Measurements from ENCODE around the gene CIB1. TPM values are rescaled to one million over a fixed set of nuclear protein-coding genes. Genes with fewer than 3 reads are reported as not detected.

CIB1 gene
- polyA plus RNA-seq, 2 of the 4 experiments (the other 2 are of a cell fraction) = 84.1 to 120 TPM

DNA sequence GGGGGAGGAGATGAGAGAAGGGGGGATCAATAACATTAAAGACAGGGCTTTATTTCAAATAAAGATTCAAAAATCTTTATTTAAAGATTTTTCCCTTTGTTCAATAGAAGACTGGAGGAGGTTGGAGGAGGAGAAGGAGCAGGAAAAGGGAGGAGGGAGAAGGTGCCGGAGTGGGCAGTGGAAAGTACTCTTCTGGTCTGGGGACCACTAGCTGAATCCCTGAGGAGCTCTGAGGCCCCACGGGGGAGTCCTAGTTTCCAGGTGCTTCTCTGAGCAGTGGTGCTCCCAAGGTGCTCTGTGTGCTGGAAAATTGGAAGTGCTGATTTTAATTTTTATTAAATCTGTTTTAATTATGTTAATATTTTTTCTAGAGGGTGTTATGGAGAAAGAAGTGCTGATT is 52.0 kb downstream of the CIB1 start:
- FAIRE-seq (no peak), DNase-seq (ENCODE audit: low read depth in 1 of 2, low spot score in 1 of 2) (no peak), ATAC-seq (no peak)
- POLR2A ChIA-PET = no interaction called here
- no peak overlapping the region for H3K4me3 ChIP-seq
- no peaks in the 10 kb centered on the region for H3K9me3 ChIP-seq
- H3K4me2 ChIP-seq = no peak overlapping the region
- WGBS (ENCODE audit: missing lambda C conversion rate) = 54% methylated on average over 2 of the region's 2 CpGs
- CTCF ChIA-PET = interaction anchor here (0.6 to 1.9 kb wide), 6 partner anchors 15 to 459 kb away, joined by 3 to 8 read pairs (median 4); no protein-coding TSS in a partner anchor
- peaks cover 32% of the 10 kb centered on the region for H3K4me1 ChIP-seq
- H3K27ac ChIP-seq = peak overlapping the region; percentile 31 to 73; a peak in 5 of 6 replicates
- TF ChIP-seq, protein P1, sequence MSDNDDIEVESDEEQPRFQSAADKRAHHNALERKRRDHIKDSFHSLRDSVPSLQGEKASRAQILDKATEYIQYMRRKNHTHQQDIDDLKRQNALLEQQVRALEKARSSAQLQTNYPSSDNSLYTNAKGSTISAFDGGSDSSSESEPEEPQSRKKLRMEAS (IDR thresholded peaks at IDR 0.05) = no peak
- TF ChIP-seq FOXS1 (CRISPR knock-in tag; IDR thresholded peaks at IDR 0.05) (no peak), RARB (CRISPR knock-in tag; IDR thresholded peaks at IDR 0.05) (no peak), ESRRA (IDR thresholded peaks at IDR 0.05; ENCODE audit: borderline replicate concordance, low read length) (no peak), RCOR1 (IDR thresholded peaks at IDR 0.05; ENCODE audit: low read depth, low read length) (no peak), SREBF2 (IDR thresholded peaks at IDR 0.05) (no peak), MAZ (IDR thresholded peaks at IDR 0.05; ENCODE audit: borderline replicate concordance, low read depth, low read length) (no peak), CBX2 (IDR thresholded peaks at IDR 0.05; ENCODE audit: borderline replicate concordance, low read depth) (no peak), NFE2L2 (conservative IDR thresholded peaks at IDR 0.05; ENCODE audit: low read length) (no peak), FOSL2 (IDR thresholded peaks at IDR 0.05) (no peak), FOSL2 (CRISPR knock-in tag; IDR thresholded peaks at IDR 0.05) (no peak), PHF8 (IDR thresholded peaks at IDR 0.05; ENCODE audit: borderline replicate concordance, low read depth) (no peak), ZSCAN20 (CRISPR knock-in tag; IDR thresholded peaks at IDR 0.05) (no peak), NPAS2 (CRISPR knock-in tag; IDR thresholded peaks at IDR 0.05; ENCODE audit: borderline replicate concordance) (no peak), KDM1A (IDR thresholded peaks at IDR 0.05; ENCODE audit: low read depth) (no peak), FOSB (CRISPR knock-in tag; IDR thresholded peaks at IDR 0.05) (no peak), NR3C1 (IDR thresholded peaks at IDR 0.05) (no peak), SMC3 (IDR thresholded peaks at IDR 0.05) (no peak), GATA3 (IDR thresholded peaks at IDR 0.05; ENCODE audit: borderline replicate concordance) (no peak)
- TF ChIP-seq, protein P2, sequence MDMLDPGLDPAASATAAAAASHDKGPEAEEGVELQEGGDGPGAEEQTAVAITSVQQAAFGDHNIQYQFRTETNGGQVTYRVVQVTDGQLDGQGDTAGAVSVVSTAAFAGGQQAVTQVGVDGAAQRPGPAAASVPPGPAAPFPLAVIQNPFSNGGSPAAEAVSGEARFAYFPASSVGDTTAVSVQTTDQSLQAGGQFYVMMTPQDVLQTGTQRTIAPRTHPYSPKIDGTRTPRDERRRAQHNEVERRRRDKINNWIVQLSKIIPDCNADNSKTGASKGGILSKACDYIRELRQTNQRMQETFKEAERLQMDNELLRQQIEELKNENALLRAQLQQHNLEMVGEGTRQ (IDR thresholded peaks at IDR 0.05) = no peak
- TF ChIP-seq, protein P3, sequence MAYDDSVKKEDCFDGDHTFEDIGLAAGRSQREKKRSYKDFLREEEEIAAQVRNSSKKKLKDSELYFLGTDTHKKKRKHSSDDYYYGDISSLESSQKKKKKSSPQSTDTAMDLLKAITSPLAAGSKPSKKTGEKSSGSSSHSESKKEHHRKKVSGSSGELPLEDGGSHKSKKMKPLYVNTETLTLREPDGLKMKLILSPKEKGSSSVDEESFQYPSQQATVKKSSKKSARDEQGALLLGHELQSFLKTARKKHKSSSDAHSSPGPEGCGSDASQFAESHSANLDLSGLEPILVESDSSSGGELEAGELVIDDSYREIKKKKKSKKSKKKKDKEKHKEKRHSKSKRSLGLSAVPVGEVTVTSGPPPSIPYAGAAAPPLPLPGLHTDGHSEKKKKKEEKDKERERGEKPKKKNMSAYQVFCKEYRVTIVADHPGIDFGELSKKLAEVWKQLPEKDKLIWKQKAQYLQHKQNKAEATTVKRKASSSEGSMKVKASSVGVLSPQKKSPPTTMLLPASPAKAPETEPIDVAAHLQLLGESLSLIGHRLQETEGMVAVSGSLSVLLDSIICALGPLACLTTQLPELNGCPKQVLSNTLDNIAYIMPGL (CRISPR knock-in tag; IDR thresholded peaks at IDR 0.05; ENCODE audit: borderline replicate concordance) = no peak

Small RNAs within 50 kb of the gene (small RNA-seq; reads per million reads assigned to genes)
- 0 reads per million in 6 experiments for gene AC091167.3

Other genes with a start within 250 kb of the CIB1 start
- gene ZNF710, start 232.6 kb downstream of the CIB1 start, polyA plus RNA-seq (2011; rRNA removed) = 2.6 and 5.0 TPM in 2 replicates
- gene ZNF710, start 232.6 kb downstream of the CIB1 start, polyA plus RNA-seq (2017; fragmentation: RNase III; extraction: RNeasy Plus Mini Kit Qiagen cat#74134 plus additional on column Dnase treatment) = 7.2 to 10.2 TPM (median 7.8 TPM) in 3 replicates
- gene IDH2, start 131.5 kb downstream of the CIB1 start, polyA plus RNA-seq (2011; rRNA removed) = 31.8 and 37.7 TPM in 2 replicates
- gene IDH2, start 131.5 kb downstream of the CIB1 start, polyA plus RNA-seq (2017; fragmentation: RNase III; extraction: RNeasy Plus Mini Kit Qiagen cat#74134 plus additional on column Dnase treatment) = 29.9 to 32.8 TPM (median 32.2 TPM) in 3 replicates
- 45.3 and 61.0 TPM in 2 replicates for gene SEMA4B, start 32.6 kb downstream of the CIB1 start, polyA plus RNA-seq (2011; rRNA removed)
- 39.2 to 55.6 TPM (median 47.1 TPM) in 3 replicates for gene SEMA4B, start 32.6 kb downstream of the CIB1 start, polyA plus RNA-seq (2017; fragmentation: RNase III; extraction: RNeasy Plus Mini Kit Qiagen cat#74134 plus additional on column Dnase treatment)
- gene GDPGP1, start 268 bp upstream of the CIB1 start, polyA plus RNA-seq (2011; rRNA removed) = 5.4 and 5.7 TPM in 2 replicates
- gene GDPGP1, start 268 bp upstream of the CIB1 start, polyA plus RNA-seq (2017; fragmentation: RNase III; extraction: RNeasy Plus Mini Kit Qiagen cat#74134 plus additional on column Dnase treatment) = 3.8 to 5.1 TPM (median 4.4 TPM) in 3 replicates
- 0.56 and 0.61 TPM in 2 replicates for gene TTLL13, start 15.6 kb upstream of the CIB1 start, polyA plus RNA-seq (2011; rRNA removed)
- 0.17 to 0.29 TPM (median 0.24 TPM) in 3 replicates for gene TTLL13, start 15.6 kb upstream of the CIB1 start, polyA plus RNA-seq (2017; fragmentation: RNase III; extraction: RNeasy Plus Mini Kit Qiagen cat#74134 plus additional on column Dnase treatment)
- 156 and 159 TPM in 2 replicates for gene NGRN, start 31.7 kb upstream of the CIB1 start, polyA plus RNA-seq (2011; rRNA removed)
- 83.2 to 83.9 TPM (median 83.3 TPM) in 3 replicates for gene NGRN, start 31.7 kb upstream of the CIB1 start, polyA plus RNA-seq (2017; fragmentation: RNase III; extraction: RNeasy Plus Mini Kit Qiagen cat#74134 plus additional on column Dnase treatment)
- 1.2 and 1.4 TPM in 2 replicates for gene ZNF774, start 118.3 kb upstream of the CIB1 start, polyA plus RNA-seq (2011; rRNA removed)
- 0.94 to 1.3 TPM (median 1.2 TPM) in 3 replicates for gene ZNF774, start 118.3 kb upstream of the CIB1 start, polyA plus RNA-seq (2017; fragmentation: RNase III; extraction: RNeasy Plus Mini Kit Qiagen cat#74134 plus additional on column Dnase treatment)
- gene IQGAP1, start 154.3 kb upstream of the CIB1 start, polyA plus RNA-seq (2011; rRNA removed) = 168 and 181 TPM in 2 replicates
- 100 to 108 TPM (median 103 TPM) in 3 replicates for gene IQGAP1, start 154.3 kb upstream of the CIB1 start, polyA plus RNA-seq (2017; fragmentation: RNase III; extraction: RNeasy Plus Mini Kit Qiagen cat#74134 plus additional on column Dnase treatment)

Measured in A549 (cell line).